ENCODE measurements around the gene ADH1A. TPM values are rescaled to one million over a fixed set of nuclear protein-coding genes. Genes with fewer than 3 reads are reported as not detected.

Gene ADH1A
- total RNA-seq = not detected

GRCh38 chr4:99290848-99291786 is at the start of gene ADH1A:
Gene ADH1A (minus strand): TSS chr4:99290985. CDS start chr4:99290914, 71 bp downstream.

GRCh38 chr4:99321241-99322191 is 30.7 kb upstream of the ADH1A start, which contains the start of gene ADH1B:
Gene ADH1B (minus strand): TSS chr4:99321401. CDS start chr4:99321331, 70 bp downstream.

Other genes starting within 250 kb of the ADH1A start
- 111 TPM for gene ADH5, start 202.2 kb downstream of the ADH1A start, total RNA-seq
- not detected for gene ADH4, start 146.7 kb downstream of the ADH1A start, total RNA-seq
- not detected for gene ADH6, start 71.7 kb downstream of the ADH1A start, total RNA-seq
- gene ADH1B, start 30.4 kb upstream of the ADH1A start, total RNA-seq = not detected
- gene ADH1C, start 61.8 kb upstream of the ADH1A start, total RNA-seq = not detected
- not detected for gene ADH7, start 144.4 kb upstream of the ADH1A start, total RNA-seq
- not detected for gene C4orf17, start 220.0 kb upstream of the ADH1A start, total RNA-seq

Data from parietal lobe (tissue), 1 donor.